ENCODE measurements around the gene SLU7.

DNA sequence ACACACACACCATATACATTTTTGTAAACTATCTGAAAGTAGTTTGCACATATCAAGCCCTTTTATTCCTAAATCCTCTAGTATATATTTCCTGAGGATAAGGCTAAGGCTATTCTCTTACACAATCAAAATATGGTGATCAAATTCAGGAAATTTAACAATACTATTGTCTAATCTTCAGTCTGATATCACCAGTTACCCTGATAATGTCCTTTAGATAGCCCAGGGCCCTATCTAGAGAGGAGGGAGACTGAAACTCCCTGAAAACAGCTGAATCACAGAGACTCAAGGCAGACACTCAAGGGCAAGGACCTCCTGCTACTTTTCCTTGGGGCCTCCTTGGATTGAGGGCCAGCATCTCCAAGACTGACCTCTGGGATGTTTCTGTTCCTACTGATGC, 33.2 kb upstream of the SLU7 start:
- TF ChIP-seq, protein P1, sequence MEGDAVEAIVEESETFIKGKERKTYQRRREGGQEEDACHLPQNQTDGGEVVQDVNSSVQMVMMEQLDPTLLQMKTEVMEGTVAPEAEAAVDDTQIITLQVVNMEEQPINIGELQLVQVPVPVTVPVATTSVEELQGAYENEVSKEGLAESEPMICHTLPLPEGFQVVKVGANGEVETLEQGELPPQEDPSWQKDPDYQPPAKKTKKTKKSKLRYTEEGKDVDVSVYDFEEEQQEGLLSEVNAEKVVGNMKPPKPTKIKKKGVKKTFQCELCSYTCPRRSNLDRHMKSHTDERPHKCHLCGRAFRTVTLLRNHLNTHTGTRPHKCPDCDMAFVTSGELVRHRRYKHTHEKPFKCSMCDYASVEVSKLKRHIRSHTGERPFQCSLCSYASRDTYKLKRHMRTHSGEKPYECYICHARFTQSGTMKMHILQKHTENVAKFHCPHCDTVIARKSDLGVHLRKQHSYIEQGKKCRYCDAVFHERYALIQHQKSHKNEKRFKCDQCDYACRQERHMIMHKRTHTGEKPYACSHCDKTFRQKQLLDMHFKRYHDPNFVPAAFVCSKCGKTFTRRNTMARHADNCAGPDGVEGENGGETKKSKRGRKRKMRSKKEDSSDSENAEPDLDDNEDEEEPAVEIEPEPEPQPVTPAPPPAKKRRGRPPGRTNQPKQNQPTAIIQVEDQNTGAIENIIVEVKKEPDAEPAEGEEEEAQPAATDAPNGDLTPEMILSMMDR (IDR thresholded peaks at IDR 0.05; ENCODE audit: low read depth, low read length, poor library complexity, severe bottlenecking), result no peak
- no peak for TF ChIP-seq EZH2phosphoT487 (IDR thresholded peaks at IDR 0.05; ENCODE audit: borderline replicate concordance, low read length)

Measured in DOHH2 (cell line).